ENCODE results near the gene TMEM63C.
"Not testable (repeated sequence)": the region's sequence is repeated elsewhere in the genome, so short reads cannot be mapped to it uniquely, and the experiment has no call there.

Gene TMEM63C

GRCh38 chr14:77275601-77276017 lies 94.0 kb downstream of the TMEM63C start:
- Histone ChIP-seq H3K36me3 (ENCODE audit: control insufficient read depth, low read depth, low read length) (peaks cover 6% of the 10 kb centered on the region), H3K4me3 (ENCODE audit: low read length) (no peak overlapping the region), H3K9me3 (ENCODE audit: control insufficient read depth, low read depth, low read length) (no peaks in the 10 kb centered on the region), H3K4me1 (ENCODE audit: control insufficient read depth, low read depth, low read length) (no peaks in the 10 kb centered on the region), H3K27me3 (ENCODE audit: control insufficient read depth, insufficient read depth, low read length) (peaks cover 25% of the 10 kb centered on the region), H3K9ac (ENCODE audit: low read length) (no peak overlapping the region), H3K27ac (ENCODE audit: low read length) (no peak overlapping the region)

GRCh38 chr14:77276295-77276935 lies 94.8 kb downstream of the TMEM63C start:
- no peaks in the 10 kb centered on the region for H3K4me1 ChIP-seq (ENCODE audit: control insufficient read depth, low read depth, low read length)
- no peak overlapping the region for H3K27ac ChIP-seq (ENCODE audit: low read length)
- H3K27me3 ChIP-seq (ENCODE audit: control insufficient read depth, insufficient read depth, low read length) = peaks cover 17% of the 10 kb centered on the region

GRCh38 chr14:77276959-77277358 lies 95.4 kb downstream of the TMEM63C start:
- Histone ChIP-seq H3K36me3 (ENCODE audit: control insufficient read depth, low read depth, low read length) (peaks cover 6% of the 10 kb centered on the region), H3K27ac (ENCODE audit: low read length) (no peak overlapping the region), H3K9ac (ENCODE audit: low read length) (no peak overlapping the region), H3K4me3 (ENCODE audit: low read length) (no peak overlapping the region), H3K9me3 (ENCODE audit: control insufficient read depth, low read depth, low read length) (no peaks in the 10 kb centered on the region), H3K27me3 (ENCODE audit: control insufficient read depth, insufficient read depth, low read length) (peaks cover 11% of the 10 kb centered on the region), H3K4me1 (ENCODE audit: control insufficient read depth, low read depth, low read length) (no peaks in the 10 kb centered on the region)

More at GRCh38 chr14:77276295-77276935, 94.8 kb downstream of the TMEM63C start:
- Histone ChIP-seq H3K9me3 (ENCODE audit: control insufficient read depth, low read depth, low read length) (no peaks in the 10 kb centered on the region), H3K4me3 (ENCODE audit: low read length) (no peak overlapping the region), H3K9ac (ENCODE audit: low read length) (no peak overlapping the region), H3K36me3 (ENCODE audit: control insufficient read depth, low read depth, low read length) (peaks cover 6% of the 10 kb centered on the region)

DNA sequence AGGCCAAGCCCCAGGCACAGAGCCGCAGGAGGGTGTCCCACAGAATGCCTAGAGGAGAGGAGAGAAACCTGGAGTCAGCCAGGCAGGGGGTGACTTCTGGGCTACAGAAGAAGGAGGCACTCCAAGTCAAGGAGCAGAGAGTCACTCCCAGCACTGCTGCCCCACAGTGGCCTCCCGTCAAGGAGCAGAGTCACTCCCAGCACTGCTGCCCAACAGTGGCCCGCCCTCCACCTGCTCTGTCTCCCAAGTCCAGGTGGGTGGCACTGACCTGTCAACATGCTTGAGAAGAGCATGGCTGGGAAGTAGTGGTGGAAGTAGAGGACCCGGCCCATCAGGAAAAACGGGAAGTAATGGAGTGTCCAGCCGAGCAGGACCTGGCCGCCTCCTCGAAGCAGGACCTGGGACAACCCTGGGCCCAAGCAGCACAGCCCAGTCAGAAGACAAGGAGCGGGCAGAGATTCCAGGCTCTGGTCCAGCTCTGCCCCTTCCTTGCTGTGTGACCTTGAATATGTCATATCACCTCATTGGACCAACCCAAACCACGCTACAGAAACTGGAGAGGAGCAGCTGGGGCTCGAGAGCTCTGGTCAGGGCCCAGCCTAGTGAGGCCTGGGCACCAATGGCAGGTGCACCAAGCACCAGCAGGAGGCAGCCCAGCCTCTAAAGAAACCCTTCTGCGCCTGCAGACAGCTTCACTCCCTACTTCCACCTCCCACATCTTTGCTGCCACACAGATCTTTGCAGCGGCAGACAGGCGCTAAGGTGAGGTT lies 97.0 kb downstream of the TMEM63C start:
- no peak overlapping the region for H3K27ac ChIP-seq (ENCODE audit: low read length)
- H3K36me3 ChIP-seq (ENCODE audit: control insufficient read depth, low read depth, low read length) = peaks cover 13% of the 10 kb centered on the region
- H3K9ac ChIP-seq (ENCODE audit: low read length) = no peak overlapping the region
- no peaks in the 10 kb centered on the region for H3K4me1 ChIP-seq (ENCODE audit: control insufficient read depth, low read depth, low read length)
- H3K4me3 ChIP-seq (ENCODE audit: low read length) = no peak overlapping the region
- H3K27me3 ChIP-seq (ENCODE audit: control insufficient read depth, insufficient read depth, low read length) = no peaks in the 10 kb centered on the region
- H3K9me3 ChIP-seq (ENCODE audit: control insufficient read depth, low read depth, low read length) = no peaks in the 10 kb centered on the region

DNA sequence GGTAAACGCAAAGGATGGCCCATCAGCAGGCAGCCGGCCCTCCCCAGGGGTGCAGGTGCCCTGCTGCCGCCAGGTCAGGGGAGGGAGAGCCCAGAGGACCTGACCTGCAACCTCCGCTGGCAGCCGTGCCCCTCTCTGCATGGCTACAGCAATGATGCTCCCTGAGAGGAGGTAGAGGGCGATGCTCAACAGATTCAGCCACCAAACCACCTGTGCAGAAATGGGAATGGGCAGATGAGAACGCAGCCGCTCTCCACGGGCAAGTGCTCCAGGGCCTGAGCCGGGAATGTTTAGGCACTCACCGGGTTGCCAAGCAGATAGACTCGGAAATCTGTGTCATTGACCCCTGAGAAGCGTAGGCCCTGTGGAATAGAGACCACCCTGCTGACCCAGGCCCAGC lies 98.1 kb downstream of the TMEM63C start:
- Histone ChIP-seq H3K27ac (ENCODE audit: low read length) (no peak overlapping the region), H3K4me3 (ENCODE audit: low read length) (no peak overlapping the region), H3K36me3 (ENCODE audit: control insufficient read depth, low read depth, low read length) (peaks cover 22% of the 10 kb centered on the region), H3K9ac (ENCODE audit: low read length) (no peak overlapping the region), H3K9me3 (ENCODE audit: control insufficient read depth, low read depth, low read length) (no peaks in the 10 kb centered on the region), H3K4me1 (ENCODE audit: control insufficient read depth, low read depth, low read length) (no peaks in the 10 kb centered on the region), H3K27me3 (ENCODE audit: control insufficient read depth, insufficient read depth, low read length) (no peaks in the 10 kb centered on the region)

DNA sequence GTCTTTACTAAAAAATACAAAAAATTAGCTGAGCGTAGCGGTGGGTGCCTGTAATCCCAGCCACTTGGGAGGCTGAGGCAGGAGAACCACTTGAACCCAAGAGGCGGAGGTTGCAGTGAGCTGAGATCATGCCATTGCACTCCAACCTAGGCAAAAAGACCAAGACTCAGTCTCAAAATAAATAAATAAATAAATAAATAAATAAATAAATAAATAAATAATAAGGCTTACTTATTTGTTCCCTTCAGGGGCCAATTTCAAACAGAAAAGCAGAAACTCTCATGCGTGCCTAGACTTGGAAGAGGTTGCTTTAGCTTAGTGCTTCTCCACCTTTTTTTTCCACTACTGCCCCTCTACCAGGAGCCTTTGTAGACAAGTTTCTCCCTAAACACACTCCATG lies 99.3 kb downstream of the TMEM63C start:
- H3K9ac ChIP-seq (ENCODE audit: low read length); H3K27ac ChIP-seq (ENCODE audit: low read length): not testable (repeated sequence)
- H3K36me3 ChIP-seq (ENCODE audit: control insufficient read depth, low read depth, low read length) = peaks cover 33% of the 10 kb centered on the region

GRCh38 chr14:77281852-77282410 lies 100.3 kb downstream of the TMEM63C start:
- H3K27ac ChIP-seq (ENCODE audit: low read length) = no peak overlapping the region
- no peak overlapping the region for H3K9ac ChIP-seq (ENCODE audit: low read length)
- H3K4me1 ChIP-seq (ENCODE audit: control insufficient read depth, low read depth, low read length) = no peaks in the 10 kb centered on the region
- no peak overlapping the region for H3K4me3 ChIP-seq (ENCODE audit: low read length)
- peaks cover 42% of the 10 kb centered on the region for H3K36me3 ChIP-seq (ENCODE audit: control insufficient read depth, low read depth, low read length)
- H3K27me3 ChIP-seq (ENCODE audit: control insufficient read depth, insufficient read depth, low read length) = no peaks in the 10 kb centered on the region
- no peaks in the 10 kb centered on the region for H3K9me3 ChIP-seq (ENCODE audit: control insufficient read depth, low read depth, low read length)

More for the DNA sequence above, 99.3 kb downstream of the TMEM63C start:
- H3K9me3 ChIP-seq (ENCODE audit: control insufficient read depth, low read depth, low read length); H3K4me1 ChIP-seq (ENCODE audit: control insufficient read depth, low read depth, low read length); H3K27me3 ChIP-seq (ENCODE audit: control insufficient read depth, insufficient read depth, low read length); H3K4me3 ChIP-seq (ENCODE audit: low read length): not testable (repeated sequence)

DNA sequence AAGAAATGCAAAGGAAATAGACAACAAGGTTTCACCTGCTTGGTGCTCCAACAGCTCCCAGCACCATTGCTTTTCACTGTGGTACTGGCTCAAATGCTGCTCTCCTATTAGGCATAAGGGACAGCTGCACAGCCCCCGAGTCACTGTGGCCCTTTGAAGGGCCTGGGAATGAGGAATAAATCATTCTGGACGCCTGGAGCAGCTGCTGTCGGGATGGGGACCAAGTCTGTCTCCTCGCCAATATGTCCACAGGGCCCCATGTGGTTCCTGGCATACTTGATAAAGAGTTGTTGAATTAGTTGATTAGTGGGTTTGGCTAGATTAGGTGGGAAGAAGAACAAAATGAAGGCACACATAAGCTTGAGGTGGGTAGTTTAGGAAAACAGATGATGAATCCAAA lies 102.5 kb downstream of the TMEM63C start:
- H3K4me3 ChIP-seq (ENCODE audit: low read length) = no peak overlapping the region
- peaks cover 47% of the 10 kb centered on the region for H3K36me3 ChIP-seq (ENCODE audit: control insufficient read depth, low read depth, low read length)

GRCh38 chr14:77284466-77284865 lies 102.9 kb downstream of the TMEM63C start:
- no peaks in the 10 kb centered on the region for H3K27me3 ChIP-seq (ENCODE audit: control insufficient read depth, insufficient read depth, low read length)
- no peaks in the 10 kb centered on the region for H3K9me3 ChIP-seq (ENCODE audit: control insufficient read depth, low read depth, low read length)
- H3K36me3 ChIP-seq (ENCODE audit: control insufficient read depth, low read depth, low read length) = peaks cover 47% of the 10 kb centered on the region
- H3K27ac ChIP-seq (ENCODE audit: low read length) = no peak overlapping the region
- H3K9ac ChIP-seq (ENCODE audit: low read length) = no peak overlapping the region
- no peaks in the 10 kb centered on the region for H3K4me1 ChIP-seq (ENCODE audit: control insufficient read depth, low read depth, low read length)
- no peak overlapping the region for H3K4me3 ChIP-seq (ENCODE audit: low read length)

More for the DNA sequence above, 102.5 kb downstream of the TMEM63C start:
- H3K27me3 ChIP-seq (ENCODE audit: control insufficient read depth, insufficient read depth, low read length) = no peaks in the 10 kb centered on the region
- H3K9me3 ChIP-seq (ENCODE audit: control insufficient read depth, low read depth, low read length) = no peaks in the 10 kb centered on the region
- H3K9ac ChIP-seq (ENCODE audit: low read length) = no peak overlapping the region
- H3K27ac ChIP-seq (ENCODE audit: low read length) = no peak overlapping the region
- no peaks in the 10 kb centered on the region for H3K4me1 ChIP-seq (ENCODE audit: control insufficient read depth, low read depth, low read length)

DNA sequence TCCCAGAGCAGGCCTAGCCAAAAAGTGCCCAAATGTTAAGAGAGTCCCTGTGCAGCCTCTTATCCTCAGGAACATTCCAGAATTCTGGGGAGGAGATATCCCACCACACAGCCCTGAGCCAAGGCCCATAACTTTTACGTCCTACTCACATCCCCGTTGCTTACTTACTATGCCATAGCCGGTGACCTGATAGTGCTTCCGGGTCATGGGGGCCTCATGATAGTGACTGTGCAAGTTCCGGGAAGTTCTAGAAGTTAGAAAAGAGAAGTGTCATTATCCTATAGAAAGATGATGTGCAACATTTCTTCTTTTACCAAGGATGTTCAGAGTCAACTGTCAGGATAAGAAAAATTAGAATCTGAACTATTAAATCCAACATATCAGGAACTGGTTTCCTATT lies 105.0 kb downstream of the TMEM63C start:
- no peak overlapping the region for H3K27ac ChIP-seq (ENCODE audit: low read length)
- no peaks in the 10 kb centered on the region for H3K9me3 ChIP-seq (ENCODE audit: control insufficient read depth, low read depth, low read length)
- peaks cover 47% of the 10 kb centered on the region for H3K36me3 ChIP-seq (ENCODE audit: control insufficient read depth, low read depth, low read length)
- H3K4me1 ChIP-seq (ENCODE audit: control insufficient read depth, low read depth, low read length) = no peaks in the 10 kb centered on the region
- no peak overlapping the region for H3K9ac ChIP-seq (ENCODE audit: low read length)
- H3K4me3 ChIP-seq (ENCODE audit: low read length) = no peak overlapping the region
- no peaks in the 10 kb centered on the region for H3K27me3 ChIP-seq (ENCODE audit: control insufficient read depth, insufficient read depth, low read length)

GRCh38 chr14:77290705-77291104 lies 109.1 kb downstream of the TMEM63C start:
- H3K36me3 ChIP-seq (ENCODE audit: control insufficient read depth, low read depth, low read length) = peaks cover 27% of the 10 kb centered on the region
- H3K4me3 ChIP-seq (ENCODE audit: low read length) = no peak overlapping the region
- H3K4me1 ChIP-seq (ENCODE audit: control insufficient read depth, low read depth, low read length) = no peaks in the 10 kb centered on the region

More at GRCh38 chr14:77290705-77291104, 109.1 kb downstream of the TMEM63C start:
- Histone ChIP-seq H3K27ac (ENCODE audit: low read length) (no peak overlapping the region), H3K9ac (ENCODE audit: low read length) (no peak overlapping the region), H3K9me3 (ENCODE audit: control insufficient read depth, low read depth, low read length) (no peaks in the 10 kb centered on the region), H3K27me3 (ENCODE audit: control insufficient read depth, insufficient read depth, low read length) (no peaks in the 10 kb centered on the region)
